H1 (cell line): ENCODE data around the gene DOCK1. TPM values are rescaled to one million over a fixed set of nuclear protein-coding genes. Genes with fewer than 3 reads are reported as not detected.

ENCODE experiments used
- CTCF ChIA-PET: fragments of 300-600 bp; sonication (Branson Sonifier 250); formaldehyde crosslinking; loops from one replicate; lab custom pipeline; 2021; ENCODE audit not compliant: partially characterized antibody; lab: Charles Lee
- POLR2A ChIA-PET: fragments of 300-600 bp; sonication (Branson Sonifier 250); formaldehyde crosslinking; loops from one replicate; lab custom pipeline; 2021; ENCODE audit warnings: inconsistent platforms; ENCODE audit not compliant: partially characterized antibody; lab: Charles Lee
- DNase-seq, 2 experiments: peaks; one replicate each; pipeline versions ENCODE4 v3.0.0 to v3.0.0-alpha.2; 2010 to 2022; ENCODE audit warnings: low spot score in 2 of 2, low read depth in 1 of 2, mixed read lengths in 1 of 2
- FAIRE-seq: peaks from 2 replicates; lab custom pipeline; 2011; peaks lifted over from hg19 to GRCh38; lab: Jason Lieb, UNC
- H2AFZ ChIP-seq: 2 replicates; pipeline ENCODE4 v1.8.1; 2012; ENCODE audit warnings: low read length, inconsistent platforms
- H2AK5ac ChIP-seq: 2 replicates; pipeline ENCODE4 v1.6.1; 2013; ENCODE audit warnings: low read depth, low read length
- H2BK120ac ChIP-seq: replicated peaks from 2 replicates; pipeline ENCODE3; 2013; ENCODE audit warnings: low read depth, low read length, inconsistent platforms
- H2BK12ac ChIP-seq: 2 replicates; pipeline ENCODE4 v1.6.1; 2013; ENCODE audit warnings: low read depth, low read length
- H2BK15ac ChIP-seq: 2 replicates; pipeline ENCODE4 v1.6.1; 2013; ENCODE audit warnings: low read length
- H2BK20ac ChIP-seq: 2 replicates; pipeline ENCODE4 v1.6.1; 2013; ENCODE audit warnings: low read length
- H2BK5ac ChIP-seq: 2 replicates; pipeline ENCODE4 v1.6.1; 2013; ENCODE audit warnings: low read depth, low read length
- H3K14ac ChIP-seq: 2 replicates; pipeline ENCODE4 v1.6.1; 2013; ENCODE audit warnings: inconsistent platforms; ENCODE audit not compliant: insufficient read length
- H3K18ac ChIP-seq: 2 replicates; pipeline ENCODE4 v1.6.1; 2013; ENCODE audit warnings: low read length; ENCODE audit errors: extremely low read depth
- H3K23ac ChIP-seq: 2 replicates; pipeline ENCODE4 v1.6.1; 2013; ENCODE audit warnings: inconsistent platforms; ENCODE audit not compliant: insufficient read length
- H3K23me2 ChIP-seq: 2 replicates; pipeline ENCODE4 v1.6.1; 2013; ENCODE audit warnings: low read depth, low read length
- H3K27ac ChIP-seq: 2 replicates; pipeline ENCODE4 v1.6.1; 2011; ENCODE audit warnings: low read depth, low read length, inconsistent platforms
- H3K27me3 ChIP-seq, 4 experiments: replicated peaks in 1 of 4; 1 replicate in 1 of 4; 2 replicates in 3 of 4; pipeline versions ENCODE4 v1.6.1 to v1.8.1; 2011 to 2013; ENCODE audit warnings: low read length in 3 of 4, mild to moderate bottlenecking in 3 of 4, inconsistent platforms in 2 of 4, mixed read lengths in 2 of 4, moderate library complexity in 1 of 4; ENCODE audit not compliant: control insufficient read depth in 3 of 4, insufficient read depth in 3 of 4; ENCODE audit errors: extremely low read depth in 1 of 4
- H3K36me3 ChIP-seq, 4 experiments: 2 replicates each; pipeline versions ENCODE4 v1.6.1 to v1.8.1; 2011 to 2013; ENCODE audit warnings: mild to moderate bottlenecking in 4 of 4, low read length in 3 of 4, moderate library complexity in 2 of 4, control low read depth in 1 of 4, inconsistent platforms in 1 of 4; ENCODE audit not compliant: insufficient read depth in 4 of 4, control insufficient read depth in 2 of 4
- H3K4ac ChIP-seq: replicated peaks from 2 replicates; pipeline ENCODE3; 2013; ENCODE audit warnings: low read length, low read depth, mixed read lengths, inconsistent platforms; ENCODE audit not compliant: insufficient read length
- H3K4me1 ChIP-seq, 4 experiments: replicated peaks in 1 of 4; 1 replicate in 1 of 4; 2 replicates in 3 of 4; pipeline versions ENCODE4 v1.6.1 to v1.8.1; 2011 to 2013; ENCODE audit warnings: low read length in 3 of 4, inconsistent platforms in 2 of 4, mixed read lengths in 1 of 4; ENCODE audit not compliant: insufficient read depth in 4 of 4, control insufficient read depth in 3 of 4
- H3K4me2 ChIP-seq, 2 experiments: 2 replicates each; pipeline versions ENCODE4 v1.6.1 to v1.8.1; 2011 to 2013; ENCODE audit warnings: low read depth in 2 of 2, low read length in 2 of 2, control low read depth in 1 of 2, inconsistent platforms in 1 of 2, mild to moderate bottlenecking in 1 of 2; ENCODE audit not compliant: insufficient read depth in 1 of 2
- H3K4me3 ChIP-seq, 4 experiments: fragments of 200-600, 300-600 bp in 1 of 4; sonication (generic), shearing (Covaris generic), sonication (Bioruptor Twin) in 1 of 4; 2 replicates each; pipeline versions ENCODE4 v1.5.1 to v1.8.1; 2011 to 2016; ENCODE audit warnings: low read length in 4 of 4, low read depth in 3 of 4, control low read depth in 2 of 4, inconsistent platforms in 2 of 4, mild to moderate bottlenecking in 2 of 4, mixed read lengths in 1 of 4, moderate library complexity in 1 of 4; ENCODE audit not compliant: insufficient read depth in 2 of 4; ENCODE audit errors: extremely low read depth in 1 of 4
- H3K56ac ChIP-seq: replicated peaks from 2 replicates; pipeline ENCODE3; 2013; ENCODE audit warnings: low read depth, mild to moderate bottlenecking, mixed read lengths, low read length, inconsistent platforms; ENCODE audit not compliant: insufficient read length
- H3K79me1 ChIP-seq: 2 replicates; pipeline ENCODE4 v1.6.1; 2013; ENCODE audit warnings: low read depth, low read length, control low read depth
- H3K79me2 ChIP-seq, 2 experiments: 2 replicates each; pipeline versions ENCODE4 v1.6.1 to v1.8.1; 2012 to 2013; ENCODE audit warnings: low read length in 2 of 2, mild to moderate bottlenecking in 2 of 2, inconsistent platforms in 1 of 2; ENCODE audit not compliant: insufficient read depth in 2 of 2, control insufficient read depth in 1 of 2
- H3K9ac ChIP-seq, 4 experiments: replicated peaks in 1 of 4; 1 replicate in 1 of 4; 2 replicates in 3 of 4; pipeline versions ENCODE4 v1.6.1 to v1.8.1; 2011 to 2013; ENCODE audit warnings: low read depth in 3 of 4, low read length in 3 of 4, control low read depth in 2 of 4, mild to moderate bottlenecking in 2 of 4, moderate library complexity in 2 of 4, inconsistent platforms in 1 of 4; ENCODE audit errors: extremely low read depth in 1 of 4
- H3K9me3 ChIP-seq, 2 experiments: 2 replicates each; pipeline versions ENCODE4 v1.6.1 to v1.8.1; 2012 to 2013; ENCODE audit warnings: mild to moderate bottlenecking in 2 of 2, moderate library complexity in 2 of 2, control low read depth in 1 of 2, inconsistent platforms in 1 of 2, low read depth in 1 of 2, low read length in 1 of 2, mixed read lengths in 1 of 2; ENCODE audit not compliant: insufficient read depth in 2 of 2
- H4K20me1 ChIP-seq, 2 experiments: replicated peaks in 1 of 2; 2 replicates each; pipeline versions ENCODE3 to v1.8.1; 2011 to 2013; ENCODE audit warnings: inconsistent platforms in 2 of 2, low read length in 2 of 2, mild to moderate bottlenecking in 1 of 2; ENCODE audit not compliant: insufficient read depth in 2 of 2, control insufficient read depth in 1 of 2
- H4K5ac ChIP-seq: 2 replicates; pipeline ENCODE4 v1.6.1; 2013; ENCODE audit warnings: low read length, low read depth, mixed read lengths, inconsistent platforms; ENCODE audit not compliant: insufficient read length
- H4K8ac ChIP-seq: 2 replicates; pipeline ENCODE4 v1.8.0; 2013; ENCODE audit warnings: mild to moderate bottlenecking, moderate library complexity, low read length, inconsistent platforms; ENCODE audit not compliant: insufficient read depth; ENCODE audit errors: extremely low read depth
- H4K91ac ChIP-seq: replicated peaks from 2 replicates; pipeline ENCODE3; 2013; ENCODE audit warnings: low read length, mixed read lengths, inconsistent platforms; ENCODE audit not compliant: insufficient read length
- ASH2L ChIP-seq: fragments of 200-600, 300-600 bp; sonication (generic); IDR thresholded peaks from one replicate; pipeline ENCODE4 v1.7.1; 2017; ENCODE audit warnings: low read length
- BCL11A ChIP-seq, 2 experiments: IDR thresholded peaks; one replicate each; pipeline ENCODE4 v1.6.1; 2011; ENCODE audit warnings: low read depth in 2 of 2, low read length in 2 of 2, mild to moderate bottlenecking in 2 of 2
- CHD1 ChIP-seq: IDR thresholded peaks from 2 replicates; pipeline ENCODE4 v1.6.1; 2012; ENCODE audit warnings: low read depth, low read length, improper control_type of control experiment
- CTBP2 ChIP-seq: IDR thresholded peaks from 2 replicates; pipeline ENCODE4 v1.7.0; 2011; ENCODE audit warnings: borderline replicate concordance, mild to moderate bottlenecking, moderate library complexity, mixed read lengths, low read length; ENCODE audit not compliant: insufficient read depth, insufficient read length
- EP300 ChIP-seq, 2 experiments: IDR thresholded peaks; 1 replicate in 1 of 2; 2 replicates in 1 of 2; pipeline ENCODE4 v1.6.1; 2011 to 2012; ENCODE audit warnings: low read depth in 2 of 2, low read length in 2 of 2, mild to moderate bottlenecking in 2 of 2, borderline replicate concordance in 1 of 2, inconsistent platforms in 1 of 2, moderate library complexity in 1 of 2
- GABPA ChIP-seq: IDR thresholded peaks from 2 replicates; pipeline ENCODE4 v1.6.1; 2011; ENCODE audit warnings: mild to moderate bottlenecking, low read length, moderate library complexity, borderline replicate concordance; ENCODE audit not compliant: insufficient read depth
- JUND ChIP-seq: IDR thresholded peaks from 2 replicates; pipeline ENCODE4 v1.6.1; 2011; ENCODE audit warnings: mild to moderate bottlenecking, improper control_type of control experiment, low read length
- KDM1A ChIP-seq: fragments of 200-600, 300-600 bp; sonication (generic); IDR thresholded peaks from 2 replicates; pipeline ENCODE4 v1.7.1; 2016; ENCODE audit warnings: mild to moderate bottlenecking, low read length, borderline replicate concordance
- KDM5A ChIP-seq: fragments of 200-600 bp; IDR thresholded peaks from 2 replicates; pipeline ENCODE4 v1.7.1; 2012; ENCODE audit warnings: mild to moderate bottlenecking, low read length, inconsistent platforms, mixed read lengths
- SIX5 ChIP-seq: IDR thresholded peaks from 2 replicates; pipeline ENCODE4 v1.6.1; 2011; ENCODE audit warnings: mild to moderate bottlenecking, low read depth, low read length
- SRF ChIP-seq: IDR thresholded peaks from 2 replicates; pipeline ENCODE4 v1.6.1; 2011; ENCODE audit warnings: mild to moderate bottlenecking, low read depth, low read length, moderate library complexity
- TAF7 ChIP-seq: optimal IDR thresholded peaks from 2 replicates; pipeline ENCODE3; 2011; ENCODE audit warnings: low read depth, mild to moderate bottlenecking, inconsistent platforms, low read length, moderate library complexity, borderline replicate concordance
- TBP ChIP-seq: IDR thresholded peaks from 2 replicates; pipeline ENCODE4 v1.6.1; 2011; ENCODE audit warnings: low read depth, low read length, improper control_type of control experiment
- WGBS, 2 experiments: shearing (Covaris generic) in 1 of 2; methylation state at CpG; one replicate each; pipeline versions ENCODE4 v1.1.6 to v1.1.7; 2013 to 2015; ENCODE audit warnings: low lambda C conversion rate in 2 of 2, mixed read lengths in 2 of 2, inconsistent platforms in 1 of 2, low coverage in 1 of 2, missing lambda C conversion rate in 1 of 2; ENCODE audit not compliant: insufficient replicate concordance in 2 of 2, insufficient coverage in 1 of 2, insufficient read length in 1 of 2; ENCODE audit errors: extremely low coverage in 1 of 2, missing lambda C conversion rate in 1 of 2; 5-methylcytosine and 5-hydroxymethylcytosine counted together
- polyA plus RNA-seq, 7 experiments: library from polyadenylated mRNA; depleted of rRNA in 3 of 7; stranded (reverse) in 5 of 7; unstranded in 2 of 7; fragments of >200 nt in 5 of 7; fragments of 200-250 nt in 2 of 7; gene quantifications; 1 replicate in 5 of 7; 2 replicates in 1 of 7; 4 replicates in 1 of 7; pipeline versions ENCODE4 v1.2.1 to v1.2.3, GENCODE V29; 2011 to 2013; ENCODE audit warnings: missing spikeins in 2 of 7, mixed read lengths in 2 of 7
- total RNA-seq: library from RNA; stranded (reverse); fragmentation: NEBNext Ultra II Directional; extraction: Animal tissue kit (Norgen Biotek cat#: 25700); gene quantifications from 2 replicates; pipeline ENCODE4 v1.2.1, GENCODE V29; 2021

DOCK1 gene
- total and polyA plus RNA-seq, 2 of the 8 experiments (the other 6 are each of a cell fraction or from before 2014, with no cell fraction given): 11.6 to 53.0 TPM

DNA sequence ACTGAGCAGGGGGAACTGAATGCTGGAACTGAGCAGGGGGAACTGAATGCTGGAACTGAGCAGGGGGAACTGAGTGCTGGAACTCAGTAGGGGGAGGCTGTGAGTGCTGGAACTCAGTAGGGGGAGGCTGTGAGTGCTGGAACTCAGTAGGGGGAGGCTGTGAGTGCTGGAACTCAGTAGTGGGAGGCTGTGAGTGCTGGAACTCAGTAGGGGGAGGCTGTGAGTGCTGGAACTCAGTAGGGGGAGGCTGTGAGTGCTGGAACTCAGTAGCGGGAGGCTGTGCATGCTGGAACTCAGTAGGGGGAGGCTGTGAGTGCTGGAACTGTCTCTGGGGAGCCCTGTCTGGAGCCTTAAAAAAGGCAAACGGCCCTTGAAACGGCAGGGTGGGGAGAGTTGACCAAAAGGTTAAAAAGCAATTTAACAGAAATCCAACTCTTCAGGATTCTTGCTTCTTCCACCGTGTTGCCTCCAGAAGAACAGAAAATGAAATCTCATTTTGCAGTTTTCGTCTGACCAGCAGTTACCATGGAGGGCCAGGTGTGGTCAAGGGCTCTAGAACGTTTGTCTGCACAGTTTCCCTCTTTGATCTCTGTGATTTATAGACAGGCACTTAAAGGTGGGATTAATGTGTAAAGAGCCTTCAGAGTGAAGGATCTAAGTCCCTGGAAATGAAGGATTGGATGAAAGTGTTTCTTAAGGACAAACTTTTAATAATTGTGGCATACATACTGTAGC, 19.1 kb downstream of the DOCK1 start:
- Histone ChIP-seq H4K8ac (no peak overlapping the region), H4K20me1 (peaks cover 4 to 14% of the 10 kb centered on the region in 2 experiments), H2AFZ (no peak overlapping the region), H4K5ac (no peak overlapping the region), H4K91ac (no peak overlapping the region), H3K56ac (no peak overlapping the region), H3K23me2 (no peaks in the 10 kb centered on the region), H2BK12ac (no peak overlapping the region), H3K4me1 (no peaks in the 10 kb centered on the region), H3K23ac (no peak overlapping the region), H3K36me3 (peaks cover 0 to 14% (median 4%) of the 10 kb centered on the region in 4 experiments; a peak in 5 of 8 replicates), H3K18ac (no peak overlapping the region), H3K4ac (no peak overlapping the region), H3K9me3 (no peaks in the 10 kb centered on the region), H2BK20ac (no peak overlapping the region), H3K4me3 (no peak overlapping the region), H3K27me3 (no peaks in the 10 kb centered on the region), H3K14ac (no peak overlapping the region), H3K4me2 (no peak overlapping the region), H3K79me2 (peaks cover 4 to 76% of the 10 kb centered on the region in 2 experiments; a peak in 3 of 4 replicates), H2BK15ac (no peak overlapping the region), H3K9ac (no peak overlapping the region), H2BK120ac (no peak overlapping the region), H2AK5ac (no peak overlapping the region), H3K27ac (no peak overlapping the region), H3K79me1 (peaks cover 12% of the 10 kb centered on the region), H2BK5ac (no peak overlapping the region)
- 86% methylated on average over 6 of the region's 6 CpGs; no CpG with 5 or more reads in 1 of the 2 experiments for WGBS, 2 experiments
- no peak for DNase-seq
- ChIA-PET CTCF (no interaction called here), POLR2A (interaction anchor here (1.5 kb wide), 1 partner anchor 9 kb away, joined by 3 read pairs; no protein-coding TSS in a partner anchor)
- no peak for FAIRE-seq
- no peak for TF ChIP-seq CTBP2
- TF ChIP-seq ASH2L: no peak
- no peak for TF ChIP-seq JUND
- TF ChIP-seq GABPA: no peak
- no peak for TF ChIP-seq BCL11A (IDR thresholded peaks at IDR 0.05; ENCODE audit: low read depth in 2 of 2, low read length in 2 of 2)
- no peak for TF ChIP-seq KDM1A
- TF ChIP-seq TAF7: no peak
- no peak for TF ChIP-seq EP300 (IDR thresholded peaks at IDR 0.05; ENCODE audit: borderline replicate concordance in 1 of 2, low read depth in 2 of 2, low read length in 2 of 2)
- no peak for TF ChIP-seq CHD1
- TF ChIP-seq KDM5A: no peak
- no peak for TF ChIP-seq SRF
- no peak for TF ChIP-seq SIX5
- TF ChIP-seq TBP: no peak
